Calu3 (cell line): Measurements from ENCODE around the gene NATD1. TPM values are rescaled to one million over a fixed set of nuclear protein-coding genes. Genes with fewer than 3 reads are reported as not detected.

Experiments
- BruUV-seq: library from RNA; stranded (reverse); fragments of 400-500 nt; replicated peaks from 2 replicates; lab custom pipeline; 2021; lab: Mats Ljungman, UMichigan
- CTCF ChIA-PET: fragments of 300-600 bp; sonication (Branson Sonifier 250); formaldehyde crosslinking; loops from one replicate; lab custom pipeline; 2022; ENCODE audit warnings: antibody characterized with exemption; lab: Charles Lee
- DNase-seq: peaks from one replicate; pipeline ENCODE4 v3.0.0; 2022
- H3K27ac Mint-ChIP-seq: one replicate; pipeline ENCODE4 v1.8.0; 2022; ENCODE audit warnings: mixed read lengths; ENCODE audit not compliant: unreplicated experiment
- H3K27me3 Mint-ChIP-seq: one replicate; pipeline ENCODE4 v1.8.0; 2022; ENCODE audit warnings: mixed read lengths; ENCODE audit not compliant: unreplicated experiment
- H3K36me3 Mint-ChIP-seq: one replicate; pipeline ENCODE4 v1.8.0; 2022; ENCODE audit warnings: mild to moderate bottlenecking, moderate library complexity, mixed read lengths; ENCODE audit not compliant: insufficient read depth, unreplicated experiment
- H3K4me1 Mint-ChIP-seq: one replicate; pipeline ENCODE4 v1.8.0; 2022; ENCODE audit warnings: mild to moderate bottlenecking, low read depth, mixed read lengths; ENCODE audit not compliant: unreplicated experiment
- H3K4me3 Mint-ChIP-seq: one replicate; pipeline ENCODE4 v1.8.0; 2022; ENCODE audit warnings: mild to moderate bottlenecking, low read depth, moderate library complexity, mixed read lengths; ENCODE audit not compliant: unreplicated experiment
- H3K9me3 Mint-ChIP-seq: one replicate; pipeline ENCODE4 v1.8.0; 2022; ENCODE audit warnings: low read depth, mixed read lengths; ENCODE audit not compliant: unreplicated experiment
- CTCF ChIP-seq: fragments of 200-600 bp; IDR thresholded peaks from one replicate; pipeline ENCODE4 v1.8.0; 2022; ENCODE audit warnings: antibody characterized with exemption; ENCODE audit not compliant: unreplicated experiment
- intact Hi-C: fragments of 100-400 bp; cut with micrococcal nuclease; formaldehyde crosslinking; loops from one replicate; pipeline ENCODE4 v1.10.0; 2022; ENCODE audit not compliant: unreplicated experiment
- total RNA-seq: library from RNA; stranded (reverse); gene quantifications from 2 replicates; pipeline ENCODE4 v1.2.3, GENCODE V29; 2022

NATD1 gene
- total RNA-seq, 1 experiment from 2014 or later = 1.5 TPM

GRCh38 chr17:21190078-21190477 is 63.1 kb downstream of the NATD1 start:
- CTCF ChIA-PET = no interaction called here

GRCh38 chr17:21189361-21189760 is 63.8 kb downstream of the NATD1 start:
- intact Hi-C loops = no loop called here
- no peak for TF ChIP-seq CTCF
- H3K27me3 Mint-ChIP-seq = no peaks in the 10 kb centered on the region
- no peak for DNase-seq
- CTCF ChIA-PET = no interaction called here
- peaks cover 5% of the 10 kb centered on the region for H3K36me3 Mint-ChIP-seq
- H3K9me3 Mint-ChIP-seq = no peaks in the 10 kb centered on the region
- no peaks in the 10 kb centered on the region for H3K4me1 Mint-ChIP-seq
- no TSS peak for BruUV-seq
- no peak overlapping the region for H3K27ac Mint-ChIP-seq
- H3K4me3 Mint-ChIP-seq = no peak overlapping the region

More at GRCh38 chr17:21190078-21190477, 63.1 kb downstream of the NATD1 start:
- no peak for TF ChIP-seq CTCF
- H3K4me3 Mint-ChIP-seq = no peak overlapping the region
- intact Hi-C loops = no loop called here
- no peaks in the 10 kb centered on the region for H3K27me3 Mint-ChIP-seq
- DNase-seq = no peak
- no TSS peak for BruUV-seq
- no peaks in the 10 kb centered on the region for H3K4me1 Mint-ChIP-seq
- H3K36me3 Mint-ChIP-seq = peaks cover 5% of the 10 kb centered on the region
- H3K9me3 Mint-ChIP-seq = no peaks in the 10 kb centered on the region
- H3K27ac Mint-ChIP-seq = no peak overlapping the region

Other genes starting within 250 kb of the NATD1 start
- gene USP22, start 210.4 kb downstream of the NATD1 start, total RNA-seq = 147 and 150 TPM in 2 replicates
- gene DHRS7B, start 126.4 kb downstream of the NATD1 start, total RNA-seq = 15.3 and 17.7 TPM in 2 replicates
- gene TMEM11, start 39.2 kb downstream of the NATD1 start, total RNA-seq = 18.9 and 20.3 TPM in 2 replicates
- gene MAP2K3, start 31.3 kb upstream of the NATD1 start, total RNA-seq = 93.5 and 111 TPM in 2 replicates
- gene KCNJ12, start 122.9 kb upstream of the NATD1 start, total RNA-seq = not detected in 2 replicates